Measurements from ENCODE around the gene HJURP. TPM values are rescaled to one million over a fixed set of nuclear protein-coding genes. Genes with fewer than 3 reads are reported as not detected.

Gene HJURP
- total and polyA plus RNA-seq, 9 of the 15 experiments (the other 6 are each of a cell fraction or from before 2014, with no cell fraction given): 13.8 to 102 (median 28.3) TPM

- TF ChIP-seq ZNF655 (CRISPR knock-in tag; IDR thresholded peaks at IDR 0.05) (no peak), ZFX (CRISPR knock-in tag; IDR thresholded peaks at IDR 0.05) (no peak), MEF2D (tag; conservative IDR thresholded peaks at IDR 0.05; ENCODE audit: low read depth) (no peak), MAFK (IDR thresholded peaks at IDR 0.05; ENCODE audit: low read length) (peak; percentile 77), ZNF354B (CRISPR knock-in tag; IDR thresholded peaks at IDR 0.05) (no peak), NFE2 (IDR thresholded peaks at IDR 0.05; ENCODE audit: low read depth) (peak; percentile 94), RUNX1 (IDR thresholded peaks at IDR 0.05; ENCODE audit: low read depth) (no peak), MAFG (tag; conservative IDR thresholded peaks at IDR 0.05) (peak; percentile 85), ZNF764 (CRISPR knock-in tag; IDR thresholded peaks at IDR 0.05; ENCODE audit: low read depth) (peak; percentile 97), ZNF583 (CRISPR knock-in tag; IDR thresholded peaks at IDR 0.05) (no peak), NEUROD1 (IDR thresholded peaks at IDR 0.05; ENCODE audit: borderline replicate concordance, low read depth, low read length, partially characterized antibody) (no peak), SMC3 (conservative IDR thresholded peaks at IDR 0.05; ENCODE audit: insufficient read depth, low read depth, low read length) (peak; percentile 32; the same call in 1 of the 2 replicates), SMARCA5 (IDR thresholded peaks at IDR 0.05) (no peak), ZNF436 (CRISPR knock-in tag; IDR thresholded peaks at IDR 0.05) (no peak), SIN3B (IDR thresholded peaks at IDR 0.05; ENCODE audit: low read depth) (no peak), TCFL5 (CRISPR knock-in tag; conservative IDR thresholded peaks at IDR 0.05) (no peak), HDAC3 (IDR thresholded peaks at IDR 0.05; ENCODE audit: borderline replicate concordance, partially characterized antibody) (peak; percentile 56), SIN3A (IDR thresholded peaks at IDR 0.05; ENCODE audit: borderline replicate concordance in 2 of 2, control insufficient read depth in 1 of 2, low read depth in 2 of 2, low read length in 2 of 2) (no peak), NR3C1 (CRISPR knock-in tag; IDR thresholded peaks at IDR 0.05) (no peak), CREB3 (tag; conservative IDR thresholded peaks at IDR 0.05; ENCODE audit: low read depth) (no peak), TAL1 (IDR thresholded peaks at IDR 0.05) (peak; percentile 45), YBX1 (IDR thresholded peaks at IDR 0.05) (no peak), RCOR1 (IDR thresholded peaks at IDR 0.05; ENCODE audit: borderline replicate concordance in 1 of 2, low read depth in 2 of 2, low read length in 2 of 2) (peak in 1 of 2 experiments; percentile 79; a peak in 1 of 4 replicates), GABPB2 (CRISPR knock-in tag; conservative IDR thresholded peaks at IDR 0.05) (no peak), RFX5 (IDR thresholded peaks at IDR 0.05; ENCODE audit: low read depth, low read length) (no peak), TEAD4 (IDR thresholded peaks at IDR 0.05; ENCODE audit: low read length) (peak; percentile 71; the same call in 1 of the 2 replicates), TEAD4 (CRISPR knock-in tag; IDR thresholded peaks at IDR 0.05; ENCODE audit: borderline replicate concordance) (no peak), FUS (optimal IDR thresholded peaks at IDR 0.05; ENCODE audit: low read depth, low read length) (no peak), NR2C2 (CRISPR knock-in tag; IDR thresholded peaks at IDR 0.05) (no peak), NR2C2 (tag; IDR thresholded peaks at IDR 0.05) (no peak), TGIF2 (CRISPR knock-in tag; IDR thresholded peaks at IDR 0.05) (no peak)
Measured at GRCh38 chr2:233857511-233858141, 3.3 kb upstream of the HJURP start (continued).

All from K562 (cell line).